Right lung (tissue), 5 donors: ENCODE data around the gene SOAT2. TPM values are rescaled to one million over a fixed set of nuclear protein-coding genes. Genes with fewer than 3 reads are reported as not detected.
"Not testable (repeated sequence)": the region's sequence is repeated elsewhere in the genome, so short reads cannot be mapped to it uniquely, and the experiment has no call there.

Source experiments
- DNase-seq, 2 donors: peaks; one replicate each; pipeline ENCODE4 v3.0.0-alpha.2; 2013
- polyA plus RNA-seq, 5 donors: library from polyadenylated mRNA; unstranded; fragments of 120-200 nt; gene quantifications; one replicate each; pipeline versions ENCODE4 v1.2.1 to v1.2.3, GENCODE V29; 2013; ENCODE audit warnings: inconsistent platforms in 1 of 5, low replicate concordance in 1 of 5; ENCODE audit not compliant: insufficient read length in 5 of 5, insufficient read depth in 1 of 5

The SOAT2 gene
- polyA plus RNA-seq, 5 donors, result 0.19 to 0.37 (median 0.23) TPM

DNA sequence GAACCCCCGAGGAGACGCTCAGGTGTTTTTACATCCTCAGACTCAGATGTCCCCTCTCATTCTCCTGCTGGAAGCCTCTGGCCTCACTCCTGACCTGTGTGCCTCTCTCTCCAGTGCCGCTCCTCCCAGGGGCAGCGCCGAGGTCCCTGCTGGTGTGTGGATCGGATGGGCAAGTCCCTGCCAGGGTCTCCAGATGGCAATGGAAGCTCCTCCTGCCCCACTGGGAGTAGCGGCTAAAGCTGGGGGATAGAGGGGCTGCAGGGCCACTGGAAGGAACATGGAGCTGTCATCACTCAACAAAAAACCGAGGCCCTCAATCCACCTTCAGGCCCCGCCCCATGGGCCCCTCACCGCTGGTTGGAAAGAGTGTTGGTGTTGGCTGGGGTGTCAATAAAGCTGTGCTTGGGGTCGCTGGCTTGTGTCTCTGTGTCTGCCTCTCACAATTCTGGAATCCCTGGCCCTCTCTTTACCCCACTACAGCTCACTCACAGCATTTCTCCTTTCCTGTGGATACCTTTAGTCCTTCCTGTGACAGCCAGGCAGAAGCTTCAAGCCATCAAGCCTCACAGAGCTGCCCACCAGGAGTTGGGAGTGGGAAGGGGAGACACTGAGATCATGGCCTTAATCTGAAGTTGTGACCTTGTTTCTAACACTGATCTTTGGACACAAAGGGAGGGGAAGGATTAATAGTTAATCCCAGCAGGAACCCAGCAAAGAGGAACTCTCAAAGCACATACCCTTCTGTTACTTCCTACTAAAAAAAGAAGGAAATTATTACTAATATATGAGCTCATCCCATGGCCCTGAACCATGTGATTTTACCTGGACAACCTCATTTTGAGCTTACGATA, 1.1 kb upstream of the SOAT2 start:
- no peak for DNase-seq

DNA sequence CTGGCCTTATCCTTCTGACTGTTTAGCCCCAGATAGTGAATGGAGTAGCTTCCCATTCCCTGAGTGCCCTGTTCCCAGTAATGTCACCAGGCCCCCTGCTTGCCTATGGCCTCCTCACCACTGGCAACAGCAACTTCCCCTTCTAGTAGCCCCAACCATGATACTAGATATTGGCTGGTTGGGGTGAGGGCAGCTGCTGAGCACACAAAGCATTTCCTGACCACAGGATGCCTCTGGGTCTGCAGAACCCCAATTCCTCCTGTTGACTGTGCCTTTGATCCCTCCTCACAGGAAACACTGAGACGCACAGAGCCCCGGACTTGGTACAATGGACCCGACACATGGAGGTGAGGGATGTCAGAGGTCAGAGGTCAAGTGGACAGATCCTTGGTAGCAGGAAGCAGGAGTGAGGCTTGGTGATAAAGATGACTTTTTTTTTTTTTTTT, 597 bp downstream of the SOAT2 start:
- DNase-seq, result no peak

DNA sequence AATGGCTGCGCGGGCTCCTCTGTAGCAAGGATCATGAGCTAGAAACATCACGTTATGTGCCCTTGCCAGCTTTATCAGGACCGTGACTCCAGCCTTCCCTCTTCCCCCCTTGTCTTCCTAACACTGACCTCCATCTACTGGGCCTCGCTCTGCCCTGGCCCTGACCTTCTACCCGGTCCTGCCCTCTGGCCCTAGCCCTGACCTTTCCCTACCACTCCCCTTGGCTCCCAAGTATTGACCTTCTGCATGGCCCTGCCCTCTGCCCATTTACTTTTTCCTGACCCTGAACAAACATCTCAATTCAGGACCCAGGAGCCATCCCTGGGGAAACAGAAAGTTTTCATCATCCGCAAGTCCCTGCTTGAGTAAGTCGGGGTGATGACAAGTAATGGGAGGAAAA, 2.0 kb downstream of the SOAT2 start:
- DNase-seq, result no peak

DNA sequence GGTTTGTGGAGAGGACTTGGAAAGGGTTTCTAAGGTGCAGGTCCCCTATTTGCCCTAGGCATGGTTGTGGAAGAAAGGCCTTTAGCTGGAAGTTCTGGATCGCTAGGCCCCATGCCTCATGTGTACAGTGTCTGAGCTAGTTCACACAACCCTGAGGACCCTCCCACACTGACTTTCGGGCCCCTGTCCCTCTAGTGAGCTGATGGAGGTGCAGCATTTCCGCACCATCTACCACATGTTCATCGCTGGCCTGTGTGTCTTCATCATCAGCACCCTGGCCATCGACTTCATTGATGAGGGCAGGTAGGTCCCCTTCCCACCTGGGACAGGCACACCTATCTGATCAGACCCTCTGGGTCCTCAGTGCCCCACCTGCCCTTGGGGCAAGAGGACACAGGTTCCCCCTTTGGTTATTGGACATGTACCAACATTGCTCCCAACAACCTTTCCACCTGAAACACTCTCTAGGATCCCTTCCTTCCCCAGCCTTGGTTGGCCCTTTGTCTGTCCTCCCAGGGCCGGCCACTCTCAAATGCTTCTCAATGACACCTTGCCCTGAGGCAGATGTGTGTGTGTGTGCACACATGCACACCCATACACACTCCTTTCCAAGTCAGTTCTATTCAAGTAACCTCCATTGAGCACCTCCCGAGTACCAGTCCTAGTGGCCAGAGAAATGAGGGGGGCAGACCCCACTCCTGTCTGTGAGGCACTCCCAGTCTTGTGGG, 2.6 kb downstream of the SOAT2 start:
- DNase-seq, result no peak

DNA sequence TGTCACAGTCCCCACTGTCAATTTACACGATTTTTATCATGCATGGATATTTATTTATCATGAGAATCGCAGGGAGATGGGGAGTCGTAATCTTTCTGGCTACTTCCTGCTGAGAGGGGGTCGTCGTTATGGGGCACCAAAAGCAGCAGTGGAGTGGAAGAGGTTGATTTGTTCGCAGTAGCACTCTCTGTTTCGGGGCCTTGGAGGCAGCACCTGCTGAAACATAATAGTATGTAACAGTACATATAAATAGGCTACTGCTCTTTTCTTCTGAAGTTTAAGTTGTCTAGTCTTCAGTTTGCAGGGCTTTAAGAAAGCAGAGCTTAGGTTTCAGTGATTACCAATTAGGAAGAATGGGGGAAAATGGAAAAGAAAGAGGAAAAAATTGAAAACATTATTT, 3.8 kb downstream of the SOAT2 start:
- DNase-seq, result no peak

DNA sequence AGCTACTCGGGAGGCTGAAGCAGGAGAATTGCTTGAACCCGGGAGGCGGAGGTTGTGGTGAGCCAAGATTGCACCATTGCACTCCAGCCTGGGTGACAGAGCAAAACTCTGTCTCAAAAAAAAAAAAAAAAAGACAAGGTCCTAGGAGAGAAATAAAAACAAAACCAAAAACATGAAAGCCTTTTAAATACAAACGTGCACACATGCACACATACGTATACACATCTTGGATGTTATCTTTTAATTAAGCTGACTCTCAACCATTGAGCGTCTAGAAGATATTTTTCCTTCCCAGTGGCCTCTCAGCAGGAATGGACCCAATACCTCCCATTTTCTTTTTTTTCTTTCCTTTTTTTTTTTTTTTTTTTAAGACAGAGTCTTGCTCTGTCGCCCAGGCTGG, 9.1 kb downstream of the SOAT2 start:
- DNase-seq, result not testable (repeated sequence)

DNA sequence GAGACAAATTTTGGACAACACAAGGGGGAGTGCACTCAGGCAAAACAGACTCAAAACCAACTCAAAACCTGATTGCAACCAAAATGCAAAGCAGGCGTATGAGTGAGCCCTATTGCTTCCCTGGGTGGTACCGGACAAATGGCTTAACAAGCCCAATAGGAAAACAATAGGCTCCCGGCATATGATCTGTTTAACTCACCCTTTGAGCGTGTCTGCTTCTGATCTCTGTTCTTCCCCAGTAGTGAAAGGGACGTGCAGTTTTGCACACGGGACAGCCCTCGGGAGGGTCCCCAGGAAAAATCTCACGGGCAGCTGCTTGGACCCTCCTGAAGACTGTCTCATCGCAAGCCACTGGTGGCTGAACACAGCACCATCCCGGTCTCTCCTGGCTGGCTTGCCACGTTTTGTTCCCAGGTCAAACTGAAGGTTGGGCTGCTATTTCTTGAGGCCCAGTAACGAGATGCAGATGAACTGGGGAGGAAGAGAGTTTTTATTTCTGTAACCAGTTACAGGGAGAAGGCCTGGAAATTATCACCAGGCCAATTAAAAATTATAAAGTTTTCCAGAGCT, 9.9 kb downstream of the SOAT2 start:
- no peak for DNase-seq

DNA sequence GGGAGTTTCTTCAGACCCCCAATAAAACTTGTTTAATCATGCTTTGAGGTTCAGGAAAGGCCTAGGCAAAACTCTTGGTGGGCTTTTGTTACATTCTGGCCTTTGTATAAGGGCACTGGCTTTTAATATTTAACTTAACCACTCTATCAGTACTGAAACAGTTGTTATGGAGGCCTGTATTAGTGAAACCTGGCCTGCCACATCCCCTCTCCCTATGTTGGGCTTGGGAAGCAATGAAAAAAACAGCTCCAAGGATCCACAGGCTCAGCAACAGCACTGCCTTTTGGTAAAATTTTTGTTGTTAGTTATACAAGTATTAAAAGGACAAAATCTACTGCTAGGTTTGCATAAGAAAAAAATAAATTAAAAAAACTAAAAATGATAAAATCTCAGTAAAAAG, 10.7 kb downstream of the SOAT2 start:
- no peak for DNase-seq

DNA sequence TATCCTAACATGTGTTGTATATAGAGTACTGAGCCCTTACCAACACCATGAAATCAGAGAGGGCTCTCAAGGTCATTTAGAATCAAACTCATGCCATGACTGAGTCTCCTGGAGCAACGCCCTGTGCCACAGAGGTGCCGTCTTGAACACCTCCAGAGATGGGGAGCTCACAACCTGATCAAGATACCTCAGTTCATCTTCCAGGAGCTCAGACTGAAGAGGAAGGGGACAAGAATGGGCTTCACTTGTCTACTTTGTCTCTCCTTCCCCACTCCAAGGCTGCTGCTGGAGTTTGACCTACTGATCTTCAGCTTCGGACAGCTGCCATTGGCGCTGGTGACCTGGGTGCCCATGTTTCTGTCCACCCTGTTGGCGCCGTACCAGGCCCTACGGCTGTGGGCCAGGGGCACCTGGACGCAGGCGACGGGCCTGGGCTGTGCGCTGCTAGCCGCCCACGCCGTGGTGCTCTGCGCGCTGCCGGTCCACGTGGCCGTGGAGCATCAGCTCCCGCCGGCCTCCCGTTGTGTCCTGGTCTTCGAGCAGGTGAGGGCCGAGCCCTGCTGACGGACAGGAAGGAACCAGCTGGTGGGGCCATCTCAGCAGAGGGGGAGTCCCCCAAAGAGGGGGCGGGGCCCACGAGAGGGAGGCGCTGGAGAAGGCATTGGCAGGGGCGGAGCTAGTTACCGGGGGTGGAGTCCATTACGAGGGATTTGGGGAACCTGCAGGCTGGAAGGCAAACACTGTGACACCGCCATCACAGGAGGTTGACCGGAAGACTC, 12.0 kb downstream of the SOAT2 start:
- no peak for DNase-seq

DNA sequence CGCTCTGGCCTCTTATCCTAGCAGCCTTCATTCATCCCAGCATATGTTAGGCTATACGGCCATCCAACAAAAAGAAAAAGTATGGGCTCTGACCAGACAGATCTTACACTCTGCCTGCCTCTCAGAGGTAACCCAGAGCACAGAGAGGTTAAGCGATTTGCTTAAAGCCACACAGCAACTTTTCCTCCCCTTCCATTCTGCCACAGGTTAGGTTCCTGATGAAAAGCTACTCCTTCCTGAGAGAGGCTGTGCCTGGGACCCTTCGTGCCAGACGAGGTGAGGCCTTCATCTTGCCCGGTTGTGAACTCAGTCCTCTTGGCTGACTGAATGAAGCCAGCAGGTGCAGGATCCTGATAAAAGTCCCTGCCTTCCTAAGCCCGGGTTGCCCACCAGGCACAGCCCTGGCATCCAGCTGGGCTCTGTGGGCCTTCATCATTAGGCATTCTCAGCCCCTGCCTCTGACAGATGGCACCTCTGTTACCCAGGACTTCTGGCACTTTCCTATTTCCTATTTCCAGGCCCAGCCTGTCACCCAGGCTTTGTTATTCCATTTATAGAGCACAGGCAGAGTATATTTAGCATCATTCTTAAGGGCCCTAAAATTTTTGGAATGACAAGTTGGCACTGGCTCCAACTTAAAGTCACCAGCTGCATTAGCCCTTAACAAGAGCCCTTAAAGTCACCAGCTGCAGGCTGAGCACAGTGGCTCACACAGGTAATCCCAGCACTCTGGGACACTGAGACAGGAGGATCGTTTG, 12.8 kb downstream of the SOAT2 start:
- DNase-seq, result no peak

DNA sequence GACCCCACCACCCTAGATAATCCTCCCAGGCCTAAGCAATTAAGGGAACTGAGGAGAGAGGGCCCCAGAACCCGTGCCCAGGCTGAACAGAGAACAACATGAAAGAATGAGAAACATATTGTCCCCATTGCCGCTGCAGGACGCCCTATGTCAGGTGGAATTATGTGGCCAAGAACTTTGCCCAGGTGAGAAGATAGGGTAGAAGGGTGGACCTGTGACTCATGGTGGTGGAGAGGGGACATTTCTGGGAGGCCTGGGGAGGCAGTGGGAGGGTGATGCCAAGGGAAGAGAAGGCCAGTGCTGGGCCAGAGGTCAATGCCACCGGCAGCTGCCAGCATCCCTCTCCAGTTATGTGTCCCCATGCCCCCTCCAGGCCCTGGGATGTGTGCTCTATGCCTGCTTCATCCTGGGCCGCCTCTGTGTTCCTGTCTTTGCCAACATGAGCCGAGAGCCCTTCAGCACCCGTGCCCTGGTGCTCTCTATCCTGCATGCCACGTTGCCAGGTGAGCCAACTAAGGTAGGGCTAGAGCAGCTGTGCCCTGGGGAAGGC, 15.5 kb downstream of the SOAT2 start:
- DNase-seq, result no peak

DNA sequence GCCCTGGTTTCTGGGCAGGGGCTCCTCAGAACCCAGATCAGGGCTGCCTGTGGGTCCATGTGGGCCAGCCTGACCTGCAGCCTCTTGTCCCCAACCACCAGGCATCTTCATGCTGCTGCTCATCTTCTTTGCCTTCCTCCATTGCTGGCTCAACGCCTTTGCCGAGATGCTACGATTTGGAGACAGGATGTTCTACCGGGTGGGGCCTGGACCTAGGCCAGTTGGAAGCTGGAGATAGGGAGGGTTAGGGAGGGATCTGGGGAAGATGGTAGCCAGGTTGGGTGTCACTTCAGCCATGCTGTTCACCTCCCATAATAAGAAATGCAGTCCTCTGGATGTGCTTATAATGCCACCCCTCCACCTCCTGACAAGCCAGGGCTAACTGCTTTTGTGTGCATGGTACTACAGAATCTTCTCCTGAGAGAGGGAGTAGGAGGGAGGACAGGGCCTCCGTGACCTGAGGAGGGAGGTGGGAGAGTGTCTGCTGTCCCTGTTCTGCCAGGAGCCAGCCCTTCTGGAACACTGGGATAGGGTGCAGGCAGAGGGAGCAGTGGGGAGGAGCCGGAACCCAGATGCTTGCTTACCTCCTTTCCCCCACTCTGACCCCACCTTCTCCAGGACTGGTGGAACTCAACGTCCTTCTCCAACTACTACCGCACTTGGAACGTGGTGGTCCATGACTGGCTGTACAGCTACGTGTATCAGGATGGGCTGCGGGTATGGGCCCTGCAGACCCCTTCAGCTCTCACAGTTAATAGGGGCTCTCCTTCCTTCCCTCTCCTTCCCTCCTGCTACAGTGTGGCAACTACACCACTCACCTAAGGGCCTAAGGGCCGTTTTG, 17.6 kb downstream of the SOAT2 start:
- DNase-seq, result no peak

DNA sequence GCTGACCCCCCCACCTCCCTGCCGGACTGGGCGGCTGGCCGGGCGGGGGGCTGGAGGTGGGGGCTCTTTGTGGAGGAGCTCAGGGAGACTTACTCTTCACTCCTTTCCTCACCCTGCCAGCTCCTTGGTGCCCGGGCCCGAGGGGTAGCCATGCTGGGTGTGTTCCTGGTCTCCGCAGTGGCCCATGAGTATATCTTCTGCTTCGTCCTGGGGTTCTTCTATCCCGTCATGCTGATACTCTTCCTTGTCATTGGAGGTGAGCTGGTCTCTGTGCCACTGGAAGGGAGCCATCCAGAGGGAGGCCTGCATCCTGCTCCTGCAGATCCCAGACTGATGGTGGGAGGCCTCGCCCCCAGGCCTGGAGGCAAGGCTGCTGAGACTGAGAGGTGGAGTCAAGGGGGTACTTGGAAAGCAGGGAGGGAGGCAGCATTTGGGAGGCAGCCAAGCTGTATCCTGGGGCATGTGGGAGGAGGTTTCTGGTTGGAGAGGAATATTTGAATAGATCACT, 19.7 kb downstream of the SOAT2 start:
- DNase-seq, result no peak

DNA sequence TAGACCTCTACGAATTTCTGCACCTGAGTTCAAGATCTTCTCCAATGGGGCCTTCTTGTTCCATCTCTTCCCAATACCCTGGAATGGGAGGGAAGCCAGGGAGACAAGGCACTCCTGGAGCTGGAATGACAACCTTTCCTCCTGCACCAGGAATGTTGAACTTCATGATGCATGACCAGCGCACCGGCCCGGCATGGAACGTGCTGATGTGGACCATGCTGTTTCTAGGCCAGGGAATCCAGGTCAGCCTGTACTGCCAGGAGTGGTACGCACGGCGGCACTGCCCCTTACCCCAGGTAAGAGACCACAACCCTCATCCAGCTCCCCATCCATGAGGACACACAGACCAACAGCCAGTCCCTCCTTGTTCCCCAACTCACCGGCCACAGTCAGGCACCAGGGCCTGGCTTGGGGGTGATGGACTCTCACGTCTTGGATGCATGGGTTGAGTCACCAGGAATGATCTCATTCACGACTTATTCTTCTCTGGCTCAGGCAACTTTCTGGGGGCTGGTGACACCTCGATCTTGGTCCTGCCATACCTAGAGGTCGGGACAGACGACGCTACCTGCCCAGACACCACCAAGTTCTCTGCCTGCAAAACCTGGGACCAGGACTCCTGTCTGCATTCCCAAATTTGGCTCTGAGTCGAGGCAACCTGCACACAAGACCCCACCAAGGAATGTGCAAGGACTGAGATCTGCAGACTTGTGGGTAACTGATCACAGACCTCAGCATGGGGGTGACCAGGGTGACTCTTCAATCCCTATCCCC, 20.5 kb downstream of the SOAT2 start:
- DNase-seq, result no peak

DNA sequence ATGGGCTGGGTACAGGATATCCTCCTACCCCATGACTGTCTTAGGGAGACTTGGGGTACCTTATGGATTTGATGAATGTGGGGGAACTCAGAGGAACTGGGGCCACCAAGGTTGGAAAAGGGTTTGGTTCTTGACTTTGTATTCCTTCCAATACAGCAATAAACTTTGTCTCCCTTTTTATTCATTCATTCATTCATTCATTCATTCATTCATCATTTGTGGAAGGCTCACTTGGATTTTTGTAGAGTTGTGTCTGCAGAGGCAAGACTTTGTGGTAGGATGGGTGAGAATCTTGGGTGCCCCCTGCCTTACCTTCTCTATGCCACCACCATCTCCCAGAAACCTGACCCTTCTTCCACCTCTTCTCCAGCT, 21.1 kb downstream of the SOAT2 start:
- no peak for DNase-seq

DNA sequence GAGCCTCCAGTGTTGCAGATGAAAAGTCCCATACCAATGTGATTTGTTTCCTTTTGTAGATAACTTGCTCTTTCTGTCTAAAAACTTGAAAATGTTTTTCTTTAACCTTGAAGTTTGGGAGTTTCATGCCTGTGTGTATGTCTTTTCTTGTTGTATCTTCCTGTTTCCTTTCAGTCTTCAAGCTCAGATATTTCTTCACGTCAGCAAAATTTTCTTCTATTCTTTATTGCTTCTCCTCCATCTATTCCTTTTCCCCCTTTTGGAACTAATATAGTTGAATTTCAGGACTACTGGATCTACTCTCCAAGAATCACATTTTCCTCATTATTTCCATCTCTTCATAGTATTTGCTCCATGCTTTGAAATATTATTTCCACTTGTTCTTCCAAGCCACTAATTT, 23.9 kb downstream of the SOAT2 start:
- DNase-seq, result no peak

DNA sequence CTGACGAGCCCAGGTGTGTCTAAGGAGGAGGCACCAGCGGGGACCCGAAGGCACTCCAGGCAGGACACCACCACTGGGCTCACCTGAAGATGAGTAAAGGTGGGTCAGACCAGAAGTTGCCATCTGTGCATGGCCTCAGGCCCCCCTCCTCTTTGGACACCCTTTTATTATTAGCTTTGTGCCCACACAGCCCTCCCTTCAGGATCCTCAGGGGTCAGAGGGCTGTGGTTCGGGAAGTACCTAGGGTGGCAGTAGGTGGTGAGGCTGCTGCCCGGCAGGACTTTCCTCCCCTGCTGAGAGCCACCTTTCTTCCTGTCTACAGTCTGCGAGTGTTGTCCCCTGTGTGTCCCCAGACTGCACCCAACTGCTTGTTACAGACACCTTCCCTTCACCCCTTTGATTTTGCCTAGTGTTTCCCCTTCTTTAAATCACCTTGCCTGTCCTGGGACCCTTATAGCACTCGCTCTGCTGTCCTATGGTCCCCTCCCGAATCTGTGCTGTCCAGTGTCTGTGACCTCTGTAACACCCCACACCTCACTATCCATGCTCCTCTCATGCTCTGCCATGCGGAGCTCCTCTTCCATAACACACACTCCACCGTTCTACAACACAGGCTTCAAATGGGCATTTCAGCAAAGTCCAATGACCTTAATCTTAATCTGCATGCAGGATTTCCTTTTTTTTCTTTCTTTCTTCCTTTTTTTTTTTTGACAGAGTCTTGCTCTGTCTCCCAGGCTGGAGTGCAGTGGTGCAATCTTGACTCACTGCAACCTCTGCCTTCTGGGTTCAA, 25.7 kb downstream of the SOAT2 start:
- no peak for DNase-seq

DNA sequence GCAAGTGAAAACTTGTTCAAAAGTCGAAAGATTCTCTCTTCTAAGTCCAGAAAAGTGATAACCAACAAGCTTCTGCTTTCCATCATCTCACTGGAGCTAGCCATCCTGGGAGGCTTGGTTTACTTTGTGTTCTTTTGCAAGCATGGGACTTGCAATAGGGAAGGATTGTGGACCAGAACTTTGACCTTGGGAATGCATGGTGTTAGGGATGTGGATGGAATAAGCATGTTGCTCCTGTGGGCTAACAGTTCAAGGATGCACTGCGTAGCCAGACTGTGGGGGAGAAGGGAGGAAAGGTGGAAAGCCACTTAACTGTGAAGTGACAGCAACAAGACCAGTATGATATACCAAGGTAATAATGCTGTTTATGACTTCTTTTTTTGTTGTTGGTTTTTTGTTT, 28.6 kb downstream of the SOAT2 start:
- no peak for DNase-seq
